CD14-positive monocyte (primary cell): ENCODE data around the gene IL1RAPL1. TPM values are rescaled to one million over a fixed set of nuclear protein-coding genes. Genes with fewer than 3 reads are reported as not detected.

ENCODE experiments used
- DNase-seq, 3 donors: peaks; one replicate each; pipeline ENCODE4 v3.0.0-alpha.2; 2011 to 2022
- H2AFZ ChIP-seq: 2 replicates; pipeline ENCODE4 v1.6.0; 2012; ENCODE audit warnings: mild to moderate bottlenecking, low read depth, low read length, inconsistent platforms; ENCODE audit not compliant: insufficient read depth, poor library complexity, severe bottlenecking
- H3K27ac ChIP-seq, 2 donors: 1 replicate in 1 of 2; 2 replicates in 1 of 2; pipeline ENCODE4 v1.5.1; 2012 to 2013; ENCODE audit warnings: low read length in 2 of 2, control low read depth in 1 of 2, inconsistent platforms in 1 of 2, low read depth in 1 of 2, mild to moderate bottlenecking in 1 of 2
- H3K27me3 ChIP-seq, 2 donors: one replicate each; pipeline versions ENCODE4 v1.6.0 to v1.6.1; 2011 to 2013; ENCODE audit warnings: low read length in 2 of 2; ENCODE audit not compliant: control insufficient read depth in 2 of 2, insufficient read depth in 2 of 2
- H3K36me3 ChIP-seq, 2 donors: replicated peaks in 1 of 2; 1 replicate in 1 of 2; 2 replicates in 1 of 2; pipeline versions ENCODE4 v1.5.1 to v1.6.1; 2012 to 2013; ENCODE audit warnings: low read length in 2 of 2, control low read depth in 1 of 2, inconsistent platforms in 1 of 2, mild to moderate bottlenecking in 1 of 2; ENCODE audit not compliant: insufficient read depth in 2 of 2, control insufficient read depth in 1 of 2
- H3K4me1 ChIP-seq, 2 donors: 1 replicate in 1 of 2; 2 replicates in 1 of 2; pipeline versions ENCODE4 v1.5.1 to v1.6.1; 2012 to 2013; ENCODE audit warnings: low read length in 2 of 2, control low read depth in 1 of 2, inconsistent platforms in 1 of 2, mild to moderate bottlenecking in 1 of 2, moderate library complexity in 1 of 2; ENCODE audit not compliant: insufficient read depth in 2 of 2, control insufficient read depth in 1 of 2
- H3K4me2 ChIP-seq: replicated peaks from 2 replicates; pipeline ENCODE3; 2012; ENCODE audit warnings: low read length, moderate library complexity, mild to moderate bottlenecking; ENCODE audit not compliant: poor library complexity, severe bottlenecking; ENCODE audit errors: extremely low read depth
- H3K4me3 ChIP-seq, 3 experiments: fragments of 200-600 bp in 1 of 3; sonication (generic) in 1 of 3; replicated peaks in 1 of 3; 1 replicate in 2 of 3; 2 replicates in 1 of 3; pipeline ENCODE4 v1.5.1; 2011 to 2013; ENCODE audit warnings: low read length in 3 of 3, mild to moderate bottlenecking in 3 of 3, control low read depth in 2 of 3, low read depth in 2 of 3, inconsistent platforms in 1 of 3, moderate library complexity in 1 of 3
- H3K79me2 ChIP-seq: 2 replicates; pipeline ENCODE4 v1.6.0; 2012; ENCODE audit warnings: mild to moderate bottlenecking, control low read depth, inconsistent platforms, low read length, moderate library complexity; ENCODE audit not compliant: insufficient read depth
- H3K9ac ChIP-seq: 2 replicates; pipeline ENCODE4 v1.6.0; 2017; ENCODE audit warnings: low read length, mild to moderate bottlenecking; ENCODE audit not compliant: insufficient read depth, poor library complexity, severe bottlenecking
- H3K9me3 ChIP-seq, 2 donors: replicated peaks in 1 of 2; 1 replicate in 1 of 2; 2 replicates in 1 of 2; pipeline versions ENCODE4 v1.5.1 to v1.6.1; 2012 to 2013; ENCODE audit warnings: low read length in 2 of 2, control low read depth in 1 of 2; ENCODE audit not compliant: control insufficient read depth in 1 of 2, insufficient read depth in 1 of 2
- H4K20me1 ChIP-seq: 2 replicates; pipeline ENCODE4 v1.6.0; 2012; ENCODE audit warnings: mild to moderate bottlenecking, low read length, control low read depth, moderate library complexity; ENCODE audit not compliant: insufficient read depth
- H3K27ac Mint-ChIP-seq, 7 donors: one replicate each; pipeline ENCODE4 v1.8.0; 2020; ENCODE audit warnings: mild to moderate bottlenecking in 7 of 7, mixed read lengths in 7 of 7, moderate library complexity in 6 of 7, inconsistent platforms in 2 of 7
- H3K27me3 Mint-ChIP-seq, 3 donors: one replicate each; pipeline ENCODE4 v1.8.0; 2021 to 2022; ENCODE audit warnings: low read depth in 3 of 3, mild to moderate bottlenecking in 3 of 3, mixed read lengths in 3 of 3, moderate library complexity in 3 of 3, inconsistent platforms in 1 of 3
- H3K36me3 Mint-ChIP-seq, 2 donors: one replicate each; pipeline ENCODE4 v1.8.0; 2020; ENCODE audit warnings: mixed read lengths in 2 of 2, inconsistent platforms in 1 of 2, mild to moderate bottlenecking in 1 of 2
- H3K4me1 Mint-ChIP-seq: one replicate; pipeline ENCODE4 v1.8.0; 2020; ENCODE audit warnings: mild to moderate bottlenecking, mixed read lengths
- H3K4me3 Mint-ChIP-seq, 2 donors: one replicate each; pipeline ENCODE4 v1.8.0; 2020; ENCODE audit warnings: mild to moderate bottlenecking in 2 of 2, mixed read lengths in 2 of 2, moderate library complexity in 1 of 2
- H3K9me3 Mint-ChIP-seq, 7 donors: one replicate each; pipeline ENCODE4 v1.8.0; 2020 to 2022; ENCODE audit warnings: mixed read lengths in 7 of 7, mild to moderate bottlenecking in 6 of 7, moderate library complexity in 6 of 7, inconsistent platforms in 2 of 7
- WGBS: methylation state at CpG from one replicate; pipeline ENCODE4 v1.1.5; 2013; ENCODE audit warnings: missing lambda C conversion rate; ENCODE audit not compliant: insufficient coverage; 5-methylcytosine and 5-hydroxymethylcytosine counted together
- intact Hi-C, 2 donors: fragments of 100-400 bp; cut with micrococcal nuclease; formaldehyde crosslinking; loops; one replicate each; pipeline versions ENCODE4 v1.15.0 to v1.15.1; 2023
- polyA plus RNA-seq, 3 donors: library from polyadenylated mRNA; depleted of rRNA in 1 of 3; unstranded in 2 of 3; stranded (reverse) in 1 of 3; fragments of 300-500 nt in 2 of 3; fragments of >200 nt in 1 of 3; fragmentation: Illumina TruSeq in 2 of 3; gene quantifications; 1 replicate in 2 of 3; 2 replicates in 1 of 3; pipeline ENCODE4 v1.2.3, GENCODE V29; 2012 to 2021
- TF ChIP-seq, protein P1 (sequence below): fragments of 200-600 bp; IDR thresholded peaks from one replicate; pipeline ENCODE4 v1.8.0; 2022; ENCODE audit warnings: antibody characterized with exemption, mild to moderate bottlenecking

The IL1RAPL1 gene
- polyA plus RNA-seq, 3 donors = not detected

- Mint-ChIP-seq H3K27ac (no peak overlapping the region), H3K9me3 (peaks cover 0 to 2% (median 0%) of the 10 kb centered on the region in 7 donors), H3K36me3 (no peaks in the 10 kb centered on the region), H3K4me3 (no peak overlapping the region), H3K27me3 (peaks cover 0 to 2% (median 0%) of the 10 kb centered on the region in 3 donors), H3K4me1 (no peaks in the 10 kb centered on the region)
- no CpG with 5 or more reads among the region's 3 CpGs for WGBS
- no peaks in the 10 kb centered on the region for H3K4me1 ChIP-seq
- no peaks in the 10 kb centered on the region for H3K36me3 ChIP-seq
- no peaks in the 10 kb centered on the region for H4K20me1 ChIP-seq
- intact Hi-C loops = no loop called here
- H3K9ac ChIP-seq = no peak overlapping the region
- no peak overlapping the region for H3K27ac ChIP-seq
- no peak for DNase-seq
- no peak overlapping the region for H3K4me2 ChIP-seq
- no peaks in the 10 kb centered on the region for H3K27me3 ChIP-seq
- H3K79me2 ChIP-seq = no peaks in the 10 kb centered on the region
- no peak overlapping the region for H2AFZ ChIP-seq
- TF ChIP-seq, protein P1, sequence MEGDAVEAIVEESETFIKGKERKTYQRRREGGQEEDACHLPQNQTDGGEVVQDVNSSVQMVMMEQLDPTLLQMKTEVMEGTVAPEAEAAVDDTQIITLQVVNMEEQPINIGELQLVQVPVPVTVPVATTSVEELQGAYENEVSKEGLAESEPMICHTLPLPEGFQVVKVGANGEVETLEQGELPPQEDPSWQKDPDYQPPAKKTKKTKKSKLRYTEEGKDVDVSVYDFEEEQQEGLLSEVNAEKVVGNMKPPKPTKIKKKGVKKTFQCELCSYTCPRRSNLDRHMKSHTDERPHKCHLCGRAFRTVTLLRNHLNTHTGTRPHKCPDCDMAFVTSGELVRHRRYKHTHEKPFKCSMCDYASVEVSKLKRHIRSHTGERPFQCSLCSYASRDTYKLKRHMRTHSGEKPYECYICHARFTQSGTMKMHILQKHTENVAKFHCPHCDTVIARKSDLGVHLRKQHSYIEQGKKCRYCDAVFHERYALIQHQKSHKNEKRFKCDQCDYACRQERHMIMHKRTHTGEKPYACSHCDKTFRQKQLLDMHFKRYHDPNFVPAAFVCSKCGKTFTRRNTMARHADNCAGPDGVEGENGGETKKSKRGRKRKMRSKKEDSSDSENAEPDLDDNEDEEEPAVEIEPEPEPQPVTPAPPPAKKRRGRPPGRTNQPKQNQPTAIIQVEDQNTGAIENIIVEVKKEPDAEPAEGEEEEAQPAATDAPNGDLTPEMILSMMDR = no peak
- H3K9me3 ChIP-seq = no peaks in the 10 kb centered on the region
- H3K4me3 ChIP-seq = no peak overlapping the region
Measured at GRCh38 chrX:28966331-28966730, 379.1 kb downstream of the IL1RAPL1 start.

DNA sequence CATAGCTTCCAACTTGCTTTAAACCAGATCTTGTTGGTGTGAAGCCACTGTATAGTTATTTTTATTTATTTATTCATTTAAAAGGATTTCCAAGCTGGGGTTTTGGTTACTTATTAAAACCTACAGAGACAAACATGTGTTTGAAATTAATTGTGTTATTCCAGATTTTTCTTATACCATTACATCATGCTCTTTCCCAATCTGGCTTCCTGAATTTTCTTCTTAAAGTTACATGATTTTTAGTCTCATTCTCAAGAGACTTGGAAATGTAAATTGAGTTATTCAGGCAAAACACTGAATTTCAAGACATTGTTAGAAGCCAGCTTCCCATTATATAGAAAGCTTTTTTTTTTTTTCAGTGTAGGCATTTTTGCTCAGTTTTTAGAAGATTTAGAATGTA is 381.9 kb downstream of the IL1RAPL1 start:
- no peak overlapping the region for H3K4me3 ChIP-seq
- Mint-ChIP-seq H3K27ac (no peak overlapping the region), H3K4me1 (no peaks in the 10 kb centered on the region), H3K27me3 (peaks cover 0 to 4% (median 0%) of the 10 kb centered on the region in 3 donors), H3K4me3 (no peak overlapping the region), H3K36me3 (no peaks in the 10 kb centered on the region), H3K9me3 (peaks cover 0 to 6% (median 0%) of the 10 kb centered on the region in 7 donors)
- H3K27me3 ChIP-seq = no peaks in the 10 kb centered on the region
- intact Hi-C loops = no loop called here
- no peak overlapping the region for H3K27ac ChIP-seq
- H3K36me3 ChIP-seq = no peaks in the 10 kb centered on the region
- no peak for DNase-seq
- no peaks in the 10 kb centered on the region for H3K4me1 ChIP-seq
- H4K20me1 ChIP-seq = no peaks in the 10 kb centered on the region
- no peaks in the 10 kb centered on the region for H3K79me2 ChIP-seq
- no peak overlapping the region for H3K4me2 ChIP-seq
- H3K9ac ChIP-seq = no peak overlapping the region
- TF ChIP-seq, protein P1 = no peak
- no peaks in the 10 kb centered on the region for H3K9me3 ChIP-seq
- H2AFZ ChIP-seq = no peak overlapping the region
